RPMI7951 (cell line): ENCODE data around the gene DDR1. TPM values are rescaled to one million over a fixed set of nuclear protein-coding genes. Genes with fewer than 3 reads are reported as not detected.

ENCODE experiments used
- DNase-seq: peaks from one replicate; pipeline ENCODE4 v3.0.0-alpha.2; 2012; ENCODE audit warnings: low read depth
- total RNA-seq: library from RNA; depleted of rRNA; stranded (reverse); fragments of >200 nt; shearing (Covaris generic); gene quantifications from 2 replicates; pipeline ENCODE4 v1.2.3, GENCODE V29; 2014

Gene DDR1
- total RNA-seq, 1 experiment from 2014 or later, result 12.0 TPM

DNA sequence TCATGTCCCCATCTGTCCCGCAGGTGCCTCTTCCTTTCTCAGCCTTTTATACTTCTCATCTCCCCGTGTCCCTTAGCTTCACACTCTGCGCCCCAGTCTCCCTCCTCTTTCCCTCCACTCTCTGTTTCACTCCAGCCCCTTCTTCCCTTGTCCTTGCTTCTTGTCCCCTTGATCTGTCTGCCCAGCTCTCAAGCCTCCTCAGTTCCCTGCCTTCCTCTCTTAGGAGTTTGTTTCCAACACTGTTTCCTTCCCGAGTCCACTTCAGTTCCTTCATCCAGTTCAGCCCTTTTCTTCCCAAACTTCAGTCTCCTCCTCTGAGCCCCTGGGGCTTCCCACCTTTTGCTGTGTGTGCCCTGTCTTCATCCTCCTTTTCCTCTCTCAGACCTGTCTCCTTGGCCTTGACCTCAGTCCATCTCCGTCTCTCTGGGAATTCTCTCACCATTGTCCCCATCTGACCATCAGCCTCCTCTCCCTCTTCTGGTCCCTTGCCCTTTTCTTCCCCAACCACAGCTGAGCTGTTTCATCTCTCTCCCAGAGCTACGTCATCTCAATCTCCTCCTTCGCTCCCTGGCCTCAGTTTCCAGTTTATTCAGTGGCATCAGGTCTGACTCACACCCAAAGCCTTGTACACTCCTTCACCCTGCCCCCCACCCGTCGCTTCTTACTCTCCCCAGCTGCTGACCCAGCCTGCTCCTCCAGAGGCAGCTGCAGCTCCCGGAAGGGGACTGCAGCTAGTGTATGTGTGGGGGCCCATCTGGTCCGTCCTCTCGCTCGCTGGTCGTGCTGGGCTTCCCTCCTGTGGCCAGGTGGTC lies 2.7 kb upstream of the DDR1 start:
- no peak for DNase-seq

DNA sequence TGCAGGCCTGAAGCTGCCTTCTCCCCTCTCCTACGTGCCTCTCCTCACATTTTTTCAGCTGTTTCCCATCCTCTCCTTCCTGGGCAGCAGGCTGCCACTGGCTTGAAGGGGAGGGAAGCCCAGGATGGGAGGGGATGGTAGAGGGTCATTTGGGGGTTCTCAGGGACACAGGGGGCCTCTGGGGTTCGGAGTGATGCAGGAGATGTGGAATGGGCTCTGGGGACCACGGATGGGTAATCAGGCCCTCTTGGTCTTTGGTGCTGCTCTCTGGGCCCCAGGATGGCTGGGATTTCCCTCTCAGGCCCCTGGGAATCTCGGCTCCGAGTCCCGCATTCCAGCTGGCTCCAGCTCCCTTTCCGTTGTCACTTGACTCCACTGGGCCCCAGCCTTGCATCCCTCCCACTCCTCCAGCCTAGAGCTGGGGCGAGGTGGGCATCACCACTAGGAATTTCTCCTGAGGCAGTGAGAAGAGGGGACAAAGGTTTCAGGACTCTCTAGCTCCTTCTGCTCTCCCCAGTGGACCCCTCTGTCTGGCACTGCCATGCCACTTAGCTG lies 2.0 kb upstream of the DDR1 start:
- no peak for DNase-seq

DNA sequence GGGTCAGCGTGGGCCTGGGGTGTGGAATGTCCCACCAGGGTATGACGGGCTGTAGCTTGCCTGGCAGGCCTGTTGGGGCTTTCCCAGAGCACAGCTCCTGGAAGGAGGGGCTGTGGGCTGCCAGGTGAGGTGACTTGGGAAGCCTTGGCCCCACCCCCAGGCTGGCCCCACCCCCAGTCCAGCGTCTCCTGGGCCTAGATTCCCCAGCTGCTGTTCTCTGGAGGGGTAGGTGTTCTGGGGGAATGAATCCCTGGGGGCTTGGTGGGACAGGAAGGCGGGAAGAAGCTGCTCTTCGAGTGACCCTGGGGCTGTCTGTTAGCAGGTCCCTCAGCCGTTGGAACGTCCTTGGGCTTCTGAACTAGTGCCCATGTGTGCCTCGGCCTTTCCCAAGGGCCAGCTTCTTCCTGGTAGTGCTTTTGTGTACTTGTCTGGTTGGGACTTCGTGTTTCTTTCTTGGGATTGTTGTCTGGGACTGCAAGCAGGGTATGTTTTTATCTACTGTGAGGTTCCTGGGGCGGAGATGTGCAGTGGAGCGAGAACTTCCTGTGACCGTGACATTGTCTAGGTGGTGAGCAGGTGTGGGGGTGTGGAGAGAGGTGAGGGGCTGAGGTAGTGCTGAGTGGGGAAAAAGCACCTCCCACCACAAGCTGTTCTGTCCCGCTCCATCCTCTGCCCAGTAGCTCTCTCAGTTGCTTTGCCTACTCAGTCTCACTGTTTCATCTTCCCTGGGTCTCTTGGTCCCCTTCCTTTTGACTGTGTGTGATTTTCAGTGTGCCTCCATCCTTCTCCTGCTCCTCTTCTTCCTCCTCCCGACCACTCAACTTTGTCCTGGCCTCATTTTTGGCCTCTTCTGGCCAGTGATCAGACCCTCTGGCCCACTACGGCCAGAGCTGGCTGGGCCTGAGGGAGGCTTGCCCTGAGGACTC lies 1.3 kb upstream of the DDR1 start:
- DNase-seq, result no peak

DNA sequence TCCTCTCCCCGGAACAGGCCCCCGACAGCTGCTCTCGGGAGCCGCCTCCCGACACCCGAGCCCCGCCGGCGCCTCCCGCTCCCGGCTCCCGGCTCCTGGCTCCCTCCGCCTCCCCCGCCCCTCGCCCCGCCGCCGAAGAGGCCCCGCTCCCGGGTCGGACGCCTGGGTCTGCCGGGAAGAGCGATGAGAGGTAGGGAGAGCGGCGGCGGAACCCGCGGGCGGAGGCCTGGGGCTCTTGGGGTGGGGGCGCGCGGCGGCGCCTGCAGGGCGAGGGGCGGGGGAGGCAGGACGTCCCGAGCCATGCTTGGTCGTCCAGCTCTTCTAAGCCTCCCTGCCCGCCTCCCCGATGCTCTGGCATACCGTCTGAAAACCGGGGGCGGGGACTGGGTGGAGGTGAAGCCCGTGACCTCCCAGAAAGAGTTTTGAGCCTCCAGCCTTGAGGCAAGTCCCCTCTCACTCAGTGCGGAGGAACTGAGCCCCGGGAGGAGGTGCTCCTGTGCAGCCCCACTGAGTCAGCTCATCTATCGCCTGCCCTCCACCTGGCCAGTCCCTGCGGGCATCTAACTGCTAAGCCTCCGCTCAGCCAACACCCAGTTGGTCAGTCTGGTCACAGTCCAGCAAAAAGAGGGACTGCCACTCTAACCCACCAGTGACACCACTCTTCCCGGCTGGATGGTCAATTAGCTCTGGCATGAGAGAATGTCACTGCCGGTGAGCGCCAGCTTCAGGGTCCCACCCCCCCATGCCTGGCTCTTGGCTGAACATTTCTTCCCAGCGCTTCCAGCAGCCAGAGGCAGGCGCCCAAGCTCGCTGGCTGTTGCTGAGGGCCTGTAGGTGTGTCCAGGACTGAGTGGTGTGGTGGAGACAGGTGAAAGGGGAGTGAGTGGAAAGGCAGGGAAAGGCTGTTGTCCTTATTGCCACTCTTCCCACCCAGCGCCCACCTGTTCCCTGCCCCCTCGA lies 482 bp downstream of the DDR1 start:
- peak; percentile 64 for DNase-seq

DNA sequence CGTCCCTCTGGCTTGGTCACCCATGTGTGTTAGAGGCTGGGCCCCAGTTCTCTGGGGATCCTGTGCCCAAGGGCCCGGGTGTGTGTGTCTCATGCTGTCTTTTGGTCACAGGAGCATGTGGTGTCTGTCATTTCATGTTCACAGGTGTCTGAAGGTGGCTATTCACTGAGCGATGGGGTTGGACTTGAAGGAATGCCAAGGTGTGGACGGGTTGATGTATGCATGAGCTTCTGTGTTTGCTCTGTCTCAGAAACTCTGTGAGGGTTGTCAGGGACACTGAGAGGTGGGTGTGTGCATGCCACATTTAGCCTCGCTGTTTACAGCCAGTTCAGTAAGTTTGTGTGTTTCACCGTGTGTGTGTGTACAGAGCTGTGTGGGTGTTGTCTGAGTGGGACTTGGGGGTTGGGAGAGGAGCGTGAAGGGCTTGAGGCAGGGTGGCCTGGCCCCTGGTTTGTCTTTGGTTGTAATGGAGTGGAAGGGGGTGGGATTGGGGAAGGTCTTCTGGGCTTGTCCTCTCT lies 1.2 kb downstream of the DDR1 start:
- peak; percentile 35 for DNase-seq

DNA sequence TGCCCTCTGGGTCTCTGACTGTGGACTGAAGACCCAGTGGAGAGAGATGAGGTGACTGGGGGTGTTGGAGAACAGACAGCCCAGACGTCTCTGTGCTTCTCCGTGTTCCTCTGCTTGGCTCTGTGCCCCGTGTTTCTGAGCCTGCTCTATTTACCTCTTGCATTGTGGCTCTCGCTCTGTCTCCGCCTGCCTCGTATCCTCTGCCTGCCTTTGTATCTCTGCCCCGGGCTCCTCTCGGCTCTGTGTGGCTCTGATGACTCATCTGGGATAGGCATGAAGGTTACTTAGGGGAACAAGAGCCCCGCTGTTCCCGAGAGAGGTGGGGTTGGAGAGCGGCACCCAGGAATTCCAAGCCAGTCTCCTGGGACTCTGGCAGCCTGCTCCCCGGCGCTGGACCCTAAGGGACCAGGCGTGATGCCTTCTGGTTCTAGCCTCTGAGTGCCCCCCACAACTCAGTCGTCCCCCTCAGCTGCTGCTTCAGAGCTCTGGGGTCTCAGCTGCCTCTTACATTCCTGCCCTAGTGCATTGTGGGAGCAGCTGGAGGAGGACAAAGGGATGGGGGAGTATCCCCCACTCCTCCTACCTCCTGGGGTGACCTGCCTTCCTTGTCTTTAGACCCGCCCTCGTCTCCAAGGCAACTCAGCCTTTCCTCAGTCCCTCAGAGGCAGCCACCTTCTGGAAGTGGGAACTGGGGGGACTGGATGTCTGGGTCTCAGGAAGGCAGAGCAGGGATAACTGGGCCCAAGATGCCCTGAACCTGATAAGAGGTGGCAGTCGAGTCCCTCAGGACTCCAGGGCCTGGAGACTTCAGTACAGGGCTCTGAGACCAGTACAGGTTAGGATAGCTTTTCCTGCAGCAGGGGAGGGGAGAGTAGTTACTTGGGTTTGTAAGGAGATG lies 1.9 kb downstream of the DDR1 start:
- peak; percentile 97 for DNase-seq

DNA sequence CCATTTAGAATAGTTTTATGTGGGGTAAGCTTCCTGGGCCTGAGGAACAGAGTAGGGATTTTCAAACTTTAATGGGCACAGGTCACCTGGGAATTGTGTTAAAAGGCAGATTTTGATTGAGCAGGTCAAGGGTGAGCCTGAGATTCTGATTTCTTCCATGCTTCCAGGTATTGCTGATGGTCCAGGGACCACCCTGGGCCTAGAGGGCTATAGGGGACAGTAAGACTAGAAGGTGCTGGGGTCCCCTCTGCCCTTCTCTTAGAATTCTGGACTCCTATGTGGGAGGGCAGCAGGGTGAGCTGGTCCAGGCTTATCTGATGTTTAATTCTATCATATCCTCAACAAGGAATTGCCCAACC lies 2.6 kb downstream of the DDR1 start:
- no peak for DNase-seq

DNA sequence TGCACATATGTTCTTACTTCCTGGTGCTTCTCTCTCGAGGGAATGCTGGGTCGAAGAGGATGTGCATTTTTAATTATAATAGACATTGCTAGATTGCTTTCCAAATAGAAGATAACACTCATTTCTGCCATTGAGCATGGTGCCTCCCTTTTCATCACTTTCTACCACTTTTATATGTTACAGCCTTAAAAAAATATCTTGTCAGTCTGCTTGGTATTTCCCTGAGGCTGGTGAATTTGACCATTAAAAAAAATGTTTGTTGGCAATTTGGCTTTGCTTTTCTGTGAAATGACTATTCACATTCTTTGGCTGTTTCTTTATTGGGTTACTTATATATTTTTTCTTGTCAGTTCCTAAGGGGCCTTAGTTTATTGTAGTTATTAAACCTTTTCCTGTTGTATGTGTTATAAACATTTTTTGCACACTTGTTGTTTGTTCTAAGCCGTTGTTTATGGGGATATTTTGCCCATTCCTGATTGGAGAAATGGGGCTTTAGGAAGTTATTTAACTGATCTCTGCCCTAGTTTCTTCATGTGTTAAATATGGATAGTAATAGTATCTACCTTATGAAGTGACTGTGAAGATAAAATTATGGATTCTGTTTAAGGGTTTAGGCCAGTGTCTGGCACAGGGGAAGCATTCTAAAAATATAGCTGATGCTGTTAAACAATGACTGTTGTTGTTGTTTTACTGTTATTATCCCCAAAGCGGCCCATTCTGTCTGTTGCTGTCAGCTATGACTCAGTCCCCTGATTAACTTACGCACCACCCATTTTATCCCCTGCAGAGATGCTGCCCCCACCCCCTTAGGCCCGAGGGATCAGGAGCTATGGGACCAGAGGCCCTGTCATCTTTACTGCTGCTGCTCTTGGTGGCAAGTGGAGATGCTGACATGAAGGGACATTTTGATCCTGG lies 3.8 kb downstream of the DDR1 start:
- peak; percentile 68 for DNase-seq

DNA sequence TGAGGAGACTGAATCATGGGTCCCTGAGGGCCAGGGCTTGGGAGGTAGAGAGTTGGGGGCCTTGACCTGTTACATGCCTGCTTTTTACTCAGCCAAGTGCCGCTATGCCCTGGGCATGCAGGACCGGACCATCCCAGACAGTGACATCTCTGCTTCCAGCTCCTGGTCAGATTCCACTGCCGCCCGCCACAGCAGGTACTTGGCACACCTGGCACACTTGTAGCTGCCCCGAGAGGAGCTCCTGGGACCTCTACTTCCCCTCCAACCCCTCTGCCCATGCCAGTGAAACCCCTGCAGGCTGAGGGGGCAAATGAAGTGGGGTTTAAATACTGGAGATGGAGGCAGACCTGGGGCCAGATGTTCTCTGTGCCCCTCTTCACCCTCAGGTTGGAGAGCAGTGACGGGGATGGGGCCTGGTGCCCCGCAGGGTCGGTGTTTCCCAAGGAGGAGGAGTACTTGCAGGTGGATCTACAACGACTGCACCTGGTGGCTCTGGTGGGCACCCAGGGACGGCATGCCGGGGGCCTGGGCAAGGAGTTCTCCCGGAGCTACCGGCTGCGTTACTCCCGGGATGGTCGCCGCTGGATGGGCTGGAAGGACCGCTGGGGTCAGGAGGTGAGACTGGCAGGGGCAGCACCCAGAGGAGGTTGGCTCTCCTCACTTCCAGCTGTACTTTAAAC lies 4.6 kb downstream of the DDR1 start:
- no peak for DNase-seq

DNA sequence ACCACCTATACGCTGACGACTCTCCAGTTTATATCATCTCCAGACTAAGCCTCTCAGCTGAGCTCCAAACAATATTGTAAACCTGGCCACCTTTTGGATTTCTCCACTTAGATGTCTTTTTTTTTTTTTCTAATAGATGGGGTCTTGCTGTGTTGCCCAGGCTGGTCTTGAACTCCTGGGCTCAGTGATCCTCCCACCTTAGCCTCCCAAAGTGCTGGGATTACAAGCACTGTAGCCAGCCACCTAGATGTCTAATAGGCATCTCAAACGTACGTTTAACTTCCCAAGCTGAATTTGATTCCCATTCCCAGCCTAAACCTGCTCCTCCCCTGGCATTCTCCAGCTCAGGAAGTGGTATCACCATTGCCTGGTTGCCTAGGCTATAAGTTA lies 5.2 kb downstream of the DDR1 start:
- no peak for DNase-seq

DNA sequence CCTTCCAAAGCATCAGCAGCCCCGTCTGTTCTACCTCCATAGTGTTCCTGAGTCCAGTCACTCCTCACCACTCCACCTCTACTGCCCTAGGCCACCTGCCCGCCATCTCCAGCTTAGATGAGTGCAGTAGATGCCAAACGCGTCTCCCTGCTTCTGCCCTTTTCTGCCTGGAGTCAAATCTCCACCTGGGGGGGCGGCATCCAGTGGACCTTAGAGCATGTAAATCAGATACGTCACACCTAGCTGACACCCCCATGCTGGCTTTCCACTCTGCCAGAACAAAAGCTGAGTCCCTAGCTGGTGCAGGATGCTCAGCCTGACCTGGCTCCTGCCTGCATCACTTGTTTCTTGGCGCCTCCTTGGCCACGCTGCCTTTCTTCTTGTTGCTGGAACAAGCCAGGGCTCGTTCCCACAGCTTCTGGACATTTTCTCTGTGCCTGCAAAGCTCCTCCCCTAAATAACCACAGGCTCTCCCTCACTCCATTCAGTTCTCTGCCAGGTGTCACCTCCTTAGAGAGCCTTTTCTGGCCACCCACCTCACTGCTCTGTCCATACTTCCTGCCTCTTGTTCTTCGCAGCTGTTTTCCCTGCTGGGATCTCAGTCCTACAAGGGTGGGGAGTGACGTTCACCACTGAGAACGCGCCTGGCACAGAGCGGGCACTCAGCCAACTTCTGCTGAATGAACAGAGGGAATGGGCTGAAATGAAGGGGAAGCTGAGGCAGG lies 5.8 kb downstream of the DDR1 start:
- DNase-seq, result no peak

DNA sequence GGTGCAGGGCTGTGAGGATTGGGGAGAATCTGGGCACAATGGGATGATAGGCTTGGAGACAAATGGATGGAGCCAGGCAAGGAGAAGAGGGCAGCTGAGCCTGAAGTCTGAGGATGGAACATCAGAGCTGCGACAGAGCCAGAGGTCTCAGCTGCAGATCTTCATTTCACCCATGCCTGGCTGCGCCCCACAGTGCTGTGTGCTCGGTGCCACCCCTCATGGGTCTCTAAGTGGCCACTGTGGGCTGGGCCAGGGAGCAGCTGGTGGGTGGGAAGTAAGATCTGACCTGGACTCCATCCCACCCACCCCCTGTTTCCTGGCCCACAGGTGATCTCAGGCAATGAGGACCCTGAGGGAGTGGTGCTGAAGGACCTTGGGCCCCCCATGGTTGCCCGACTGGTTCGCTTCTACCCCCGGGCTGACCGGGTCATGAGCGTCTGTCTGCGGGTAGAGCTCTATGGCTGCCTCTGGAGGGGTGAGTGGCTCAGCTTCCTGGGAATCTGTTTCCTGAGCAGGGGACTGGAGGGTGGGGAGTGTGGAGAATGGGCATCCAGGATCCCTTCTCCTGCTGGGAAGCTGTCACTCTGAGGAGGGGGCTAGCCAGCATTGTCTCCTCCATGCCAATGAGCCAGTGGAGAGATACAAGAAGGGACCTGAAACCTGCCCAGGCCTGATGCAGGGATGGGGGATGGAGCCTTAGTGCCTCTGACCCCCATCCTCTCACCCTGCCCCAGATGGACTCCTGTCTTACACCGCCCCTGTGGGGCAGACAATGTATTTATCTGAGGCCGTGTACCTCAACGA lies 6.5 kb downstream of the DDR1 start:
- no peak for DNase-seq

DNA sequence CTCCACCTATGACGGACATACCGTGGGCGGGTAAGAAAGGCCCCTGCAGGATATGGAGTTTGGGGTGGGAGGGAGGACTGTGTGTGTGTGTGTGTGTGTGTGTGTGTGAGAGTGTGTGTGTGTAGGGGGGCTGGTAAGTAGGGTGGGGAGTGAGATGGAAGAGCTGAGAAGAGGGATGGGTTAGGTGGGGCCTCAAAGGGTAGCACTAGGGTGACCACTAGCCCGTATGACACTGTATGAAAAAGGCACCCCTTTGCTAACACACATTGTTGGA lies 7.1 kb downstream of the DDR1 start:
- DNase-seq, result no peak

DNA sequence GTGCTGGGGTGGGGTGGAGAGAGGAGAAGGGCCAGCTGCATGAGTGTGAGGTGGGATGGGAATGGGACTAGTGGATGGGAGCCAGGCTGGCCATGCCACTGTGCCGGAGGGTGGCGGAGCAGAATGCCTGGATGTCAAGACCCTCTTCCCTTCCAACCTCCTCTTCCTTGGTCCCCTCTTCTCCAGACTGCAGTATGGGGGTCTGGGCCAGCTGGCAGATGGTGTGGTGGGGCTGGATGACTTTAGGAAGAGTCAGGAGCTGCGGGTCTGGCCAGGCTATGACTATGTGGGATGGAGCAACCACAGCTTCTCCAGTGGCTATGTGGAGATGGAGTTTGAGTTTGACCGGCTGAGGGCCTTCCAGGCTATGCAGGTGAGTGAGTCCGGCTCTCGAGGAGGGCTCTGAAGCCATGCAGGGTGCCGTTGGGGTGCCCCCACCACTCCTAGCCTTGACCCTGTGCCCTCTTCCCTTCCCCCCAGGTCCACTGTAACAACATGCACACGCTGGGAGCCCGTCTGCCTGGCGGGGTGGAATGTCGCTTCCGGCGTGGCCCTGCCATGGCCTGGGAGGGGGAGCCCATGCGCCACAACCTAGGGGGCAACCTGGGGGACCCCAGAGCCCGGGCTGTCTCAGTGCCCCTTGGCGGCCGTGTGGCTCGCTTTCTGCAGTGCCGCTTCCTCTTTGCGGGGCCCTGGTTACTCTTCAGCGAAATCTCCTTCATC lies 7.7 kb downstream of the DDR1 start:
- DNase-seq, result no peak

DNA sequence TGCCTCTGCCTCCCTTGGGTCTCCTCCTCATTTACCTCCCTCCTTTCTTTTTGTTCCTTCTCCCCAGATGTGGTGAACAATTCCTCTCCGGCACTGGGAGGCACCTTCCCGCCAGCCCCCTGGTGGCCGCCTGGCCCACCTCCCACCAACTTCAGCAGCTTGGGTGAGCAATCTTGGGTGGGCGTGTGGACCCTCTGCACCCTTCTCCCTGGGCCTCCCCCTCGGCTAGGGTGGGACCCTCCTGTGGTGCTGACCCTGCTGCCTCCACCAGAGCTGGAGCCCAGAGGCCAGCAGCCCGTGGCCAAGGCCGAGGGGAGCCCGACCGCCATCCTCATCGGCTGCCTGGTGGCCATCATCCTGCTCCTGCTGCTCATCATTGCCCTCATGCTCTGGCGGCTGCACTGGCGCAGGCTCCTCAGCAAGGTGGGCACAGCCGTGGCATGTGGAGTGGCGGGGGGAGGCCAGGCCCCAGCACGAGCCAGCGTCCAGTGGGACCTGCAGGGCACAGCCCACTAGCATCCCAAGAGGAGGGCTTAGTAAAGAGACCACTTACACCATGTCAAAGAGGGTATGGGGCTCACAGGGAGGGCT lies 8.8 kb downstream of the DDR1 start:
- no peak for DNase-seq

DNA sequence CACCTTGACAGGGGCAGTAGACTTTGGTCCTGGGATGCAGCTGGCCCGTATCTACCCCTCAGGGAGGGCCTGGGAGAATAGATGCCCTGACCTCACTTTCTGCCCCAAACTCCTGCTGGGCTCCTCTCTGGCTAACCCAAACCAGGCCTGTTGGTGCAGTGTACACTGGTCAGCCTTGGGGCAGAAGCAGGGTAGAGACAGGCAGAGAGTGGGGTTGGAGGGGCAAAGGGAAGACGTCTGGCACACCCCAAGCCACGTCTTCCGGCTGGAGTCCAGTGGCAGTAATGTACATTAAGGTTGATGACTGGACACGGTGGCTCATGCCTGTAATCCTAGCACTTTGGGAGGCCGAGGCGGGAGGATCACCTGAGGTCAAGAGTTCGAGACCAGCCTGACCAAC lies 9.3 kb downstream of the DDR1 start:
- DNase-seq, result no peak
